Endothelial cell (in vitro differentiated cells): ENCODE measurements around the gene UBE2Z. TPM values are rescaled to one million over a fixed set of nuclear protein-coding genes. Genes with fewer than 3 reads are reported as not detected.
"Not testable (repeated sequence)": the region's sequence is repeated elsewhere in the genome, so short reads cannot be mapped to it uniquely, and the experiment has no call there.

Experiments used
- DNase-seq: peaks from one replicate; pipeline ENCODE4 v3.0.0; 2021; ENCODE audit warnings: low spot score
- H3K27ac Mint-ChIP-seq: one replicate; pipeline ENCODE4 v1.8.0; 2021; ENCODE audit warnings: mixed read lengths, inconsistent platforms; ENCODE audit not compliant: unreplicated experiment
- H3K27me3 Mint-ChIP-seq: one replicate; pipeline ENCODE4 v1.8.0; 2021; ENCODE audit warnings: mild to moderate bottlenecking, moderate library complexity, mixed read lengths, inconsistent platforms; ENCODE audit not compliant: unreplicated experiment
- H3K36me3 Mint-ChIP-seq: one replicate; pipeline ENCODE4 v1.8.0; 2021; ENCODE audit warnings: mild to moderate bottlenecking, low read depth, mixed read lengths, inconsistent platforms; ENCODE audit not compliant: unreplicated experiment
- H3K4me1 Mint-ChIP-seq: one replicate; pipeline ENCODE4 v1.8.0; 2021; ENCODE audit warnings: mild to moderate bottlenecking, mixed read lengths, inconsistent platforms; ENCODE audit not compliant: unreplicated experiment
- H3K4me3 Mint-ChIP-seq: one replicate; pipeline ENCODE4 v1.8.0; 2021; ENCODE audit warnings: mild to moderate bottlenecking, mixed read lengths, inconsistent platforms; ENCODE audit not compliant: unreplicated experiment
- H3K9me3 Mint-ChIP-seq: one replicate; pipeline ENCODE4 v1.8.0; 2021; ENCODE audit warnings: mixed read lengths, inconsistent platforms; ENCODE audit not compliant: unreplicated experiment
- total RNA-seq: library from RNA; stranded (reverse); fragmentation: NEBNext Ultra II Directional; extraction: Animal tissue kit (Norgen Biotek cat#: 25700); gene quantifications from one replicate; pipeline ENCODE4 v1.2.1, GENCODE V29; 2021; ENCODE audit not compliant: unreplicated experiment
- TF ChIP-seq, protein P1 (sequence below): fragments of 200-600 bp; sonication (generic); IDR thresholded peaks from one replicate; pipeline ENCODE4 v1.5.0; 2021; ENCODE audit warnings: antibody characterized with exemption; ENCODE audit not compliant: unreplicated experiment

Gene UBE2Z
- total RNA-seq, 1 donor from 2014 or later: 81.8 TPM

DNA sequence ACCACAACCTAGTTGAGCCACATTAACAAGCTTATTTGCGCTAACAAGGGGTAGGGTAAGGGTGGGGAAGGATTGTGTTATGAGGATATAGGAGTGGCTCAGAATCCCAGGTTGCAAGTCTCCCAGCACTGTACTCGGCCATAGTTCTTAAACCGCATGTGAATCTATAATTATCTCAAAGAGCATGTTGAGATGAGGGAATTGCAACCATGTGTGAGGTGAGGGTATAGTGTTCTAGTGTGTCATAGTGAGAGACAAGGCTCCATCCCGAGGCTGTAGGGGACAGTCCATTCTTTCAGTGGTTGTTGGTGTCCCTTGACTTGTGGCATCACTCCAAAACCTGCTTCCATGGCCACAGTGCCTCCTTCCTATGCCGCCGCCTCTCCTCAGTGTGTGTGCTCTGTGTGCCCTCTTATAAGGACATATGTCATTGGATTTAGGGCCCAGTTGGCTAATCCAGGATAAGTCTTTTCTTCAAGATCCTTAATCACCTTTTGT lies 38.3 kb upstream of the UBE2Z start:
- peaks cover 19% of the 10 kb centered on the region for H3K4me1 Mint-ChIP-seq
- no peak overlapping the region for H3K27ac Mint-ChIP-seq

DNA sequence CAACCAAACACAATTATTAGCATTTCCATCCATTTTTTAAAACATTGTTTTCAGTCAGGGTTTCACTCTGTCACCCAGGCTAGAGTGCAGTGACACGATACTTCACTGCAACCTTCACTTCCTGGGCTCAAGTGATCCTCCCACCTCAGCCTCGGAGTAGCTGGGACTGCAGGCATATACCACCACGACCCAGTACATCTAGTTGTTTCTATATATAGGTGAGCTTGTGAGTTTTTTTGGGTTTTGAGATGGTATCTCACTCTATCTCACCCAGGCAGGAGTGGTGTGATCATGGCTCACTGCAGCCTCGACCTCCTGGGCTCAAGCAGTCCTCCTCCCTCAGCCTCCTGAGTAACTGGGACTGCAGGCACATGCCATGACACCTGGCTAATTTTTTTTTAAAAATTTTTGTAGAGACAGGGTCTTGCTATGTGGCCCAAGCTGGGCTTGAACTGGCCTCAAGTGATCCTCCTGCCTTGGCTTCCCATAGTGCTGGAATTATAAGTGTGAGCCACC lies 37.1 kb upstream of the UBE2Z start:
- Mint-ChIP-seq H3K4me3 (no peak overlapping the region), H3K27me3 (peaks cover 6% of the 10 kb centered on the region), H3K36me3 (no peaks in the 10 kb centered on the region), H3K4me1 (peaks cover 19% of the 10 kb centered on the region), H3K27ac (no peak overlapping the region), H3K9me3 (no peaks in the 10 kb centered on the region)
- no peak for DNase-seq
- TF ChIP-seq, protein P1, sequence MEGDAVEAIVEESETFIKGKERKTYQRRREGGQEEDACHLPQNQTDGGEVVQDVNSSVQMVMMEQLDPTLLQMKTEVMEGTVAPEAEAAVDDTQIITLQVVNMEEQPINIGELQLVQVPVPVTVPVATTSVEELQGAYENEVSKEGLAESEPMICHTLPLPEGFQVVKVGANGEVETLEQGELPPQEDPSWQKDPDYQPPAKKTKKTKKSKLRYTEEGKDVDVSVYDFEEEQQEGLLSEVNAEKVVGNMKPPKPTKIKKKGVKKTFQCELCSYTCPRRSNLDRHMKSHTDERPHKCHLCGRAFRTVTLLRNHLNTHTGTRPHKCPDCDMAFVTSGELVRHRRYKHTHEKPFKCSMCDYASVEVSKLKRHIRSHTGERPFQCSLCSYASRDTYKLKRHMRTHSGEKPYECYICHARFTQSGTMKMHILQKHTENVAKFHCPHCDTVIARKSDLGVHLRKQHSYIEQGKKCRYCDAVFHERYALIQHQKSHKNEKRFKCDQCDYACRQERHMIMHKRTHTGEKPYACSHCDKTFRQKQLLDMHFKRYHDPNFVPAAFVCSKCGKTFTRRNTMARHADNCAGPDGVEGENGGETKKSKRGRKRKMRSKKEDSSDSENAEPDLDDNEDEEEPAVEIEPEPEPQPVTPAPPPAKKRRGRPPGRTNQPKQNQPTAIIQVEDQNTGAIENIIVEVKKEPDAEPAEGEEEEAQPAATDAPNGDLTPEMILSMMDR: no peak

More for the DNA sequence above, 38.3 kb upstream of the UBE2Z start:
- H3K27me3 Mint-ChIP-seq: peaks cover 6% of the 10 kb centered on the region
- no peak overlapping the region for H3K4me3 Mint-ChIP-seq
- TF ChIP-seq, protein P1: no peak
- peaks cover 4% of the 10 kb centered on the region for H3K36me3 Mint-ChIP-seq
- no peak for DNase-seq
- H3K9me3 Mint-ChIP-seq: no peaks in the 10 kb centered on the region

DNA sequence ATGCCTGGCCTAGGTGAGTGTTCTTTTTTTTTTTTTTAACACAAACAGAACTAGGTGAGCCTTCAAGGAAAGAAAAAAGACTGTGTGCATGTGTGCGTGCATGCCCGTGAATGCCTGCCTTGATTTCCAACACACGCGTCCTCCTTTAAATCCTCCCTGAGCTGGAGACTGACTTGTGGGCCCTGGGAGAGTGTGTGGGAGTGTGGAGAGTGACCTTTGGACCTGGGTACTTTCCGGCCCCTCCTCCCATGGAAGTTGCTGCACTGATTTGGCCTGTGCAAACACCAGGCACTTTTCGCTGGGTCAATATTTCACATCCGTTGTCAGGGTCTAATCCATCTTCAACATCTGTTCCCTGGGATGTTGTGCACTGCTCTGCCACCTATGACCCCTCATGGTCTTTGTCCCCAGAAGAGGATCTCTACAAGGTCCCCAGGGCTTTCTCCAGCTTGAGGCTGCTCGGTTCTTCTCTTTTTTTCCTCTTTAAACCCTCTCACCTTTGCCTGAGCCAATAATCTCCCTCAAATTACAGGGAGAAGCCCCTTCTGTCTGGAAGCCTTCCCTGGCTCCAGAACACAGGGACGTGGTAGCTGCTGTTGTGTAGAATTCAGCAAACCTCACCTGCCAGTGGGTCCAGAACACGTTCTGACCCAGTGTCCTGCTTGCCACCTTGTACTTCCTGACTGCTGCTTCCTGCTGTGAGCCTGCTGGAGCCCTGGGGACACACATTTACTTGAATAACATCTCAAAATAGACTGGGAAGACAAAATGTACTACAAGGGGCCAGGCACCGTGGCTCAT lies 36.5 kb upstream of the UBE2Z start:
- no peak overlapping the region for H3K4me3 Mint-ChIP-seq
- no peaks in the 10 kb centered on the region for H3K36me3 Mint-ChIP-seq
- H3K27me3 Mint-ChIP-seq: peaks cover 6% of the 10 kb centered on the region
- no peaks in the 10 kb centered on the region for H3K9me3 Mint-ChIP-seq
- DNase-seq: no peak
- H3K4me1 Mint-ChIP-seq: peaks cover 19% of the 10 kb centered on the region
- TF ChIP-seq, protein P1: no peak
- no peak overlapping the region for H3K27ac Mint-ChIP-seq

DNA sequence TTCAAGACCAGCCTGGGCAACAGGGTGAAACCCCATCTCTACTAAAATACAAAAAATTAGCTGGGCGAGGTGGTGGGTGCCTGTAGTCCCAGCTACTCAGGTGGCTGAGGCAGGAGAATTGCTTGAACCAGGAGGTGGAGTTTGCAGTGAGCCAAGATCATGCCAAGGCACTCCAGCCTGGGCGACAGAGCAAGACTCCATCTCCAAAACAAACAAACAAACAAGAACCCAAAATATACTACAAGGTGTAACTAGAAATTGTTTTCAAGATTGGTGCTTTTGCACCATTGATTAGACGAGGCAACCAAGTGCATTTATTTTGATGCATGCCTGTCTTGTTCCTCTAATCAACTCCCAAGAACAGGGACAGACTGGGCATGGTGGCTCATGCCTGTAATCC lies 35.8 kb upstream of the UBE2Z start:
- H3K4me1 Mint-ChIP-seq: peaks cover 19% of the 10 kb centered on the region
- H3K27me3 Mint-ChIP-seq, H3K27ac Mint-ChIP-seq, H3K36me3 Mint-ChIP-seq, H3K9me3 Mint-ChIP-seq, DNase-seq, H3K4me3 Mint-ChIP-seq: not testable (repeated sequence)

DNA sequence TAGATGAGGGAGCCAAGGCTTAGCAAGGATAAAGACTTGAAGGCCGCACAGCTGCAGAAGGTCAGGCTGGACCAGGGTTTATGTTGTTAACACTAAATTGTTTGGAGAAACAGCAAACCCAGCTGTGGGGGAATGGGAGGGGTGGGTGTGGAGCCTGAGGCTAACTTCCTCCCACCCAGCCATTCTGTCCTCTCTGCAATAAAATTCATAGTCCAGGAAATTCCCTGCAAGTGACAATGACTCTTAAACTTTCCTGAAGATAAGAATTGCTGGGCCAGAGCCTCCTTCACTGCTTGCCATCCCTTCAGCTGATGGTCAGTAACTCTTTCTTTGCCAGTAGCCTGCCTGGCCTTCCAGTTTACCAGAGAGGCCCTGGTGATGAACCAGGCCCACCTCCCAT lies 35.0 kb upstream of the UBE2Z start:
- DNase-seq: no peak
- no peaks in the 10 kb centered on the region for H3K9me3 Mint-ChIP-seq
- no peak overlapping the region for H3K4me3 Mint-ChIP-seq
- no peak overlapping the region for H3K27ac Mint-ChIP-seq
- H3K27me3 Mint-ChIP-seq: peaks cover 4% of the 10 kb centered on the region
- TF ChIP-seq, protein P1: no peak
- H3K36me3 Mint-ChIP-seq: no peaks in the 10 kb centered on the region
- H3K4me1 Mint-ChIP-seq: peaks cover 19% of the 10 kb centered on the region
